Keratinocyte (primary cell): ENCODE data around the gene NT5C1A.

Source experiments
- EZH2 ChIP-seq: IDR thresholded peaks from one replicate; pipeline ENCODE4 v1.6.1; 2012; ENCODE audit warnings: inconsistent platforms, mild to moderate bottlenecking, low read length, moderate library complexity
- TF ChIP-seq, protein P1 (sequence below), 3 experiments: IDR thresholded peaks in 1 of 3; conservative IDR thresholded peaks in 1 of 3; optimal IDR thresholded peaks in 1 of 3; 2 replicates in 2 of 3; 3 replicates in 1 of 3; pipeline versions ENCODE3 to v1.5.1; 2011; ENCODE audit warnings: low read length in 3 of 3, mild to moderate bottlenecking in 3 of 3, moderate library complexity in 2 of 3, control low read depth in 1 of 3, inconsistent platforms in 1 of 3; ENCODE audit not compliant: insufficient read depth in 2 of 3; ENCODE audit errors: extremely low read depth in 1 of 3

DNA sequence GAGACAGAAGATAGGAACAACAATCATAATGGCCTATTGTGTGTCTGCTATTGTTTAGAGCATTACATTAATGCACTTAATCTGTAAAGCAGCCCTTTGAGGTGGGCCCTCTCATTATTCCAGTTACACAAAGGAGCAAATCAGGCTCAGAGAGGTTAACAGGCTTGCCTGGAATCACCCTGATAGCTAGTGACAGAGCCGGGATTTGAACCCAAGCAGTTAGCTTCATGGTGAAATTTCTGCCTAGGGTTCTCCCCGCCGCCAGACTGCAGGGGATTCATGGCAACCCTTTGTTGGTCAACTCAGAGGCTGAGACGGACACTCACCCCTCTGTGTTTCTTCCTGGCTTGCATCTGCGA lies 39.6 kb downstream of the NT5C1A start:
- TF ChIP-seq, protein P1, sequence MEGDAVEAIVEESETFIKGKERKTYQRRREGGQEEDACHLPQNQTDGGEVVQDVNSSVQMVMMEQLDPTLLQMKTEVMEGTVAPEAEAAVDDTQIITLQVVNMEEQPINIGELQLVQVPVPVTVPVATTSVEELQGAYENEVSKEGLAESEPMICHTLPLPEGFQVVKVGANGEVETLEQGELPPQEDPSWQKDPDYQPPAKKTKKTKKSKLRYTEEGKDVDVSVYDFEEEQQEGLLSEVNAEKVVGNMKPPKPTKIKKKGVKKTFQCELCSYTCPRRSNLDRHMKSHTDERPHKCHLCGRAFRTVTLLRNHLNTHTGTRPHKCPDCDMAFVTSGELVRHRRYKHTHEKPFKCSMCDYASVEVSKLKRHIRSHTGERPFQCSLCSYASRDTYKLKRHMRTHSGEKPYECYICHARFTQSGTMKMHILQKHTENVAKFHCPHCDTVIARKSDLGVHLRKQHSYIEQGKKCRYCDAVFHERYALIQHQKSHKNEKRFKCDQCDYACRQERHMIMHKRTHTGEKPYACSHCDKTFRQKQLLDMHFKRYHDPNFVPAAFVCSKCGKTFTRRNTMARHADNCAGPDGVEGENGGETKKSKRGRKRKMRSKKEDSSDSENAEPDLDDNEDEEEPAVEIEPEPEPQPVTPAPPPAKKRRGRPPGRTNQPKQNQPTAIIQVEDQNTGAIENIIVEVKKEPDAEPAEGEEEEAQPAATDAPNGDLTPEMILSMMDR (optimal IDR thresholded peaks at IDR 0.05 in 1 of 3, IDR thresholded peaks at IDR 0.05 in 1 of 3, conservative IDR thresholded peaks at IDR 0.05 in 1 of 3; ENCODE audit: extremely low read depth in 1 of 3, insufficient read depth in 2 of 3, low read length in 3 of 3) = no peak
- no peak for TF ChIP-seq EZH2
